ENCODE data around the gene DHX38. TPM values are rescaled to one million over a fixed set of nuclear protein-coding genes. Genes with fewer than 3 reads are reported as not detected.
"Not testable (repeated sequence)": the region's sequence is repeated elsewhere in the genome, so short reads cannot be mapped to it uniquely, and the experiment has no call there.

DHX38 gene
- total RNA-seq, 2 experiments from 2014 or later: 78.6 to 79.9 TPM

GRCh38 chr16:72064361-72064894, 29.2 kb upstream of the DHX38 start:
- intact Hi-C loops (cut with micrococcal nuclease): no loop called here
- no peaks in the 10 kb centered on the region for H3K27me3 Mint-ChIP-seq (ENCODE audit: low read depth)
- CTCF ChIA-PET: no interaction called here

GRCh38 chr16:72066747-72067146, 26.9 kb upstream of the DHX38 start:
- no peak overlapping the region for H3K27ac Mint-ChIP-seq
- CTCF ChIA-PET: interaction anchor here (0.9 to 3.8 kb wide), 5 partner anchors 11 to 33 kb away, joined by 3 to 20 read pairs (median 4); partner anchors contain the start of genes DHX38 and TXNL4B
- H3K27me3 Mint-ChIP-seq (ENCODE audit: low read depth): no peaks in the 10 kb centered on the region
- no peaks in the 10 kb centered on the region for H3K4me1 Mint-ChIP-seq (ENCODE audit: low read depth)
- no peak overlapping the region for H3K4me3 Mint-ChIP-seq
- H3K9me3 Mint-ChIP-seq: no peaks in the 10 kb centered on the region
- no peaks in the 10 kb centered on the region for H3K36me3 Mint-ChIP-seq (ENCODE audit: low read depth)
- intact Hi-C loops (cut with micrococcal nuclease): loop anchor here (1.0 kb wide), 1 partner anchor 33 kb away; no protein-coding TSS in a partner anchor
- no peak for DNase-seq

More at GRCh38 chr16:72064361-72064894, 29.2 kb upstream of the DHX38 start:
- Mint-ChIP-seq H3K36me3 (ENCODE audit: low read depth) (no peaks in the 10 kb centered on the region), H3K4me1 (ENCODE audit: low read depth) (no peaks in the 10 kb centered on the region), H3K27ac (no peak overlapping the region), H3K4me3 (no peak overlapping the region), H3K9me3 (no peaks in the 10 kb centered on the region)
- DNase-seq: no peak

- Mint-ChIP-seq H3K4me3 (no peak overlapping the region), H3K4me1 (ENCODE audit: low read depth) (no peaks in the 10 kb centered on the region), H3K27me3 (ENCODE audit: low read depth) (no peaks in the 10 kb centered on the region), H3K36me3 (ENCODE audit: low read depth) (no peaks in the 10 kb centered on the region), H3K27ac (no peak overlapping the region), H3K9me3 (no peaks in the 10 kb centered on the region)
- CTCF ChIA-PET: interaction anchor here (0.6 to 3.8 kb wide), 3 partner anchors 25 to 139 kb away, joined by 3 to 20 read pairs (median 5); partner anchors contain the start of genes DHX38 and TXNL4B
- intact Hi-C loops (cut with micrococcal nuclease): no loop called here
- DNase-seq: no peak
Observed at GRCh38 chr16:72068930-72069329, 24.7 kb upstream of the DHX38 start.

GRCh38 chr16:72072514-72073342, 20.9 kb upstream of the DHX38 start:
- H3K27ac Mint-ChIP-seq: no peak overlapping the region
- no peaks in the 10 kb centered on the region for H3K4me1 Mint-ChIP-seq (ENCODE audit: low read depth)
- no peaks in the 10 kb centered on the region for H3K36me3 Mint-ChIP-seq (ENCODE audit: low read depth)
- DNase-seq: no peak
- H3K27me3 Mint-ChIP-seq (ENCODE audit: low read depth): no peaks in the 10 kb centered on the region
- CTCF ChIA-PET: no interaction called here
- no peaks in the 10 kb centered on the region for H3K9me3 Mint-ChIP-seq
- intact Hi-C loops (cut with micrococcal nuclease): no loop called here
- no peak overlapping the region for H3K4me3 Mint-ChIP-seq

GRCh38 chr16:72073560-72074230, 20.0 kb upstream of the DHX38 start:
- CTCF ChIA-PET: no interaction called here
- H3K4me3 Mint-ChIP-seq: no peak overlapping the region
- no peaks in the 10 kb centered on the region for H3K27me3 Mint-ChIP-seq (ENCODE audit: low read depth)
- H3K9me3 Mint-ChIP-seq: no peaks in the 10 kb centered on the region
- DNase-seq: no peak
- no peak overlapping the region for H3K27ac Mint-ChIP-seq
- H3K4me1 Mint-ChIP-seq (ENCODE audit: low read depth): no peaks in the 10 kb centered on the region
- intact Hi-C loops (cut with micrococcal nuclease): no loop called here
- peaks cover 1% of the 10 kb centered on the region for H3K36me3 Mint-ChIP-seq (ENCODE audit: low read depth)

- CTCF ChIA-PET; H3K9me3 Mint-ChIP-seq; H3K36me3 Mint-ChIP-seq (ENCODE audit: low read depth); H3K27ac Mint-ChIP-seq; H3K4me3 Mint-ChIP-seq; H3K4me1 Mint-ChIP-seq (ENCODE audit: low read depth); intact Hi-C loops (cut with micrococcal nuclease); DNase-seq; H3K27me3 Mint-ChIP-seq (ENCODE audit: low read depth): not testable (repeated sequence)
Observed at GRCh38 chr16:72075067-72075466, 18.6 kb upstream of the DHX38 start.

GRCh38 chr16:72076991-72077706, 16.5 kb upstream of the DHX38 start:
- CTCF ChIA-PET: interaction anchor here (1.0 kb wide), 1 partner anchor 11 kb away, joined by 3 read pairs; no protein-coding TSS in a partner anchor
- intact Hi-C loops (cut with micrococcal nuclease); DNase-seq; H3K27me3 Mint-ChIP-seq (ENCODE audit: low read depth); H3K4me3 Mint-ChIP-seq; H3K9me3 Mint-ChIP-seq; H3K36me3 Mint-ChIP-seq (ENCODE audit: low read depth); H3K27ac Mint-ChIP-seq; H3K4me1 Mint-ChIP-seq (ENCODE audit: low read depth): not testable (repeated sequence)

- Mint-ChIP-seq H3K4me1 (ENCODE audit: low read depth) (no peaks in the 10 kb centered on the region), H3K4me3 (no peak overlapping the region), H3K36me3 (ENCODE audit: low read depth) (peaks cover 33% of the 10 kb centered on the region), H3K27ac (no peak overlapping the region), H3K27me3 (ENCODE audit: low read depth) (no peaks in the 10 kb centered on the region), H3K9me3 (peaks cover 6% of the 10 kb centered on the region)
- CTCF ChIA-PET: interaction anchor here (0.6 kb wide), 1 partner anchor 16 kb away, joined by 3 read pairs; no protein-coding TSS in a partner anchor
- no peak for DNase-seq
- intact Hi-C loops (cut with micrococcal nuclease): no loop called here
Observed at GRCh38 chr16:72083778-72084404, 9.8 kb upstream of the DHX38 start.

GRCh38 chr16:72084445-72084844, 9.2 kb upstream of the DHX38 start:
- H3K36me3 Mint-ChIP-seq (ENCODE audit: low read depth): peaks cover 39% of the 10 kb centered on the region
- H3K4me3 Mint-ChIP-seq: no peak overlapping the region
- H3K27ac Mint-ChIP-seq: no peak overlapping the region
- H3K9me3 Mint-ChIP-seq: peaks cover 6% of the 10 kb centered on the region
- H3K4me1 Mint-ChIP-seq (ENCODE audit: low read depth): no peaks in the 10 kb centered on the region
- CTCF ChIA-PET: no interaction called here
- DNase-seq: no peak
- intact Hi-C loops (cut with micrococcal nuclease): no loop called here
- no peaks in the 10 kb centered on the region for H3K27me3 Mint-ChIP-seq (ENCODE audit: low read depth)

GRCh38 chr16:72085002-72085401, 8.6 kb upstream of the DHX38 start:
- H3K27ac Mint-ChIP-seq: no peak overlapping the region
- peaks cover 40% of the 10 kb centered on the region for H3K36me3 Mint-ChIP-seq (ENCODE audit: low read depth)
- H3K4me1 Mint-ChIP-seq (ENCODE audit: low read depth): no peaks in the 10 kb centered on the region
- DNase-seq: no peak
- CTCF ChIA-PET: no interaction called here
- H3K4me3 Mint-ChIP-seq: no peak overlapping the region
- H3K9me3 Mint-ChIP-seq: peaks cover 6% of the 10 kb centered on the region
- no peaks in the 10 kb centered on the region for H3K27me3 Mint-ChIP-seq (ENCODE audit: low read depth)
- intact Hi-C loops (cut with micrococcal nuclease): no loop called here

- DNase-seq: no peak
- CTCF ChIA-PET: no interaction called here
- H3K4me1 Mint-ChIP-seq (ENCODE audit: low read depth): peaks cover 35% of the 10 kb centered on the region
- no peak overlapping the region for H3K4me3 Mint-ChIP-seq
- intact Hi-C loops (cut with micrococcal nuclease): loop anchor here (5.0 to 10.0 kb wide), 4 partner anchors 209 to 1356 kb away; partner anchors contain the start of genes CMTR2 and ZNF821
- no peaks in the 10 kb centered on the region for H3K27me3 Mint-ChIP-seq (ENCODE audit: low read depth)
- no peaks in the 10 kb centered on the region for H3K9me3 Mint-ChIP-seq
- no peak overlapping the region for H3K27ac Mint-ChIP-seq
- peaks cover 24% of the 10 kb centered on the region for H3K36me3 Mint-ChIP-seq (ENCODE audit: low read depth)
Observed at GRCh38 chr16:72091217-72091616, 2.4 kb upstream of the DHX38 start.
